ENCODE measurements around the gene SEC14L1.
"Not testable (repeated sequence)": the region's sequence is repeated elsewhere in the genome, so short reads cannot be mapped to it uniquely, and the experiment has no call there.

GRCh38 chr17:77157766-77158165 lies 17.0 kb downstream of the SEC14L1 start:
- not testable (repeated sequence) for TF ChIP-seq POLR2A, CTCF (IDR thresholded peaks at IDR 0.05)
